ENCODE results near the gene TBX21.

- no peak for TF ChIP-seq CTCF (IDR thresholded peaks at IDR 0.05)
- no peak for TF ChIP-seq POLR2AphosphoS5 (IDR thresholded peaks at IDR 0.05)
- no peak for TF ChIP-seq POLR2A (IDR thresholded peaks at IDR 0.05; ENCODE audit: low read depth)
These were observed 29.8 kb upstream of the TBX21 start for GRCh38 chr17:47703191-47703591.
